Prostate gland (tissue), 2 donors: ENCODE results near the gene PRPF6. TPM values are rescaled to one million over a fixed set of nuclear protein-coding genes. Genes with fewer than 3 reads are reported as not detected.

Experiments
- DNase-seq: peaks from one replicate; pipeline ENCODE4 v3.0.0-alpha.2; 2019; ENCODE audit warnings: low spot score
- H3K27ac ChIP-seq, 2 donors: fragments of 200-600 bp; sonication (generic); 2 replicates each; pipeline ENCODE4 v1.5.1; 2017 to 2019
- H3K27me3 ChIP-seq: fragments of 200-600 bp; sonication (generic); replicated peaks from 2 replicates; pipeline ENCODE4 v1.5.1; 2019; ENCODE audit not compliant: insufficient read depth
- H3K36me3 ChIP-seq, 2 donors: fragments of 200-600 bp; sonication (generic); 1 replicate in 1 of 2; 2 replicates in 1 of 2; pipeline versions ENCODE4 v1.5.1 to v1.8.1; 2017 to 2019
- H3K4me1 ChIP-seq: fragments of 200-600 bp; sonication (generic); replicated peaks from 2 replicates; pipeline ENCODE4 v1.5.1; 2019
- H3K4me3 ChIP-seq, 2 donors: fragments of 200-600 bp; sonication (generic); 2 replicates each; pipeline ENCODE4 v1.5.1; 2017 to 2019
- H3K9me3 ChIP-seq: fragments of 200-600 bp; sonication (generic); 2 replicates; pipeline ENCODE4 v1.5.1; 2017
- POLR2A ChIP-seq: fragments of 450-650 bp; IDR thresholded peaks from one replicate; pipeline ENCODE4 v1.6.1; 2016; ENCODE audit warnings: antibody characterized with exemption, mild to moderate bottlenecking
- POLR2AphosphoS5 ChIP-seq: sonication (generic); formaldehyde crosslinking; IDR thresholded peaks from one replicate; pipeline ENCODE4 v1.6.1; 2017; ENCODE audit warnings: antibody characterized with exemption
- WGBS: methylation state at CpG from one replicate; pipeline ENCODE4 v1.1.5; 2018; 5-methylcytosine and 5-hydroxymethylcytosine counted together
- intact Hi-C: fragments of 100-400 bp; cut with DNase I; formaldehyde crosslinking; loops from one replicate; pipeline ENCODE4 v1.14.2; 2022
- total RNA-seq, 2 donors: library from RNA; depleted of rRNA; stranded (reverse); fragments of >200 nt; gene quantifications; one replicate each; pipeline ENCODE4 v1.1.0, GENCODE V29; 2016
- TF ChIP-seq, protein P1 (sequence below), 4 experiments: fragments of 200-600 bp in 2 of 4; fragments of 450-650 bp in 2 of 4; sonication (generic) in 2 of 4; IDR thresholded peaks; 1 replicate in 3 of 4; 2 replicates in 1 of 4; pipeline ENCODE4 v1.5.1; 2016 to 2019; ENCODE audit warnings: antibody characterized with exemption in 4 of 4, mild to moderate bottlenecking in 2 of 4, moderate library complexity in 2 of 4

The PRPF6 gene
- total RNA-seq, 2 donors from 2014 or later, result 60.9 to 99.6 TPM

DNA sequence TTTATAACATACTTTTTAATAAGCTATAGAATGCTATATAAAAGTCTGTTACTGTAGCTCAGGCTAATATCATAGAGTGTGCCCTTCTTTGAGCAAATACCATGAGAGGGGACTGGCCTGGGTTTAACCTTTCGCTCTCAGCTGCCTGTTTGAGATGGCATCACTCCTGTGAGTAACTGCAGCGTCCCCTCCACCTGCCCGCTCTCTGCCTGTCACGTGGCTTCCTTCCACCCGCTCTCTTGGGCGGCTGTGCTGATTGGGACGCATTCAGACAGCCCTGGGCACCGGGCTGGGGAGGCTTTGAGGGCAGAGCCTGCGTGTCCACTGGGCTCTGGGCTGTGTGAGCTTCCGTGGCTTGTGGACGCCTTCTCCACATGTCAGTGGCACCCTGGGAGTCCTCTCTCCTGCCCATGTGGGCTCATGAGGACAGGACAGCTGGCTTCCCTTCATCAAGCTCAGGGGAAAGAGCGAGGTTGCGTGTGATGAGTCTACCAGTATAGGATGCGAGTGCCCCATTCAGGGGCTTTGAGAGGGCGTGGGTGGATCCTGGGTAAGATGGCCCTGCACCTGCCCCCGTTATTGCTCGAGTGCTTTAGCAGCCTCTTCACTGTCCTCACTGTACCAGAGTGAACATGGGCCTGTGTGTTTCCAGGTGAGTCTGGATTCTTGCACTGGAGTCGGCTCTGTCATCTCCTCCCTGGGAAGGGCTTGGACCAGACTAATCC lies 44.3 kb downstream of the PRPF6 start:
- intact Hi-C loops, result no loop called here
- 92% methylated on average over 18 of the region's 18 CpGs for WGBS
- no peaks in the 10 kb centered on the region for H3K27me3 ChIP-seq
- H3K4me1 ChIP-seq, result no peaks in the 10 kb centered on the region
- no peaks in the 10 kb centered on the region for H3K9me3 ChIP-seq
- H3K4me3 ChIP-seq, result no peak overlapping the region
- H3K36me3 ChIP-seq, result peaks cover 11 to 63% of the 10 kb centered on the region in 2 donors
- H3K27ac ChIP-seq, result no peak overlapping the region
- DNase-seq, result no peak
- TF ChIP-seq POLR2A (no peak), POLR2AphosphoS5 (no peak)
- TF ChIP-seq, protein P1, sequence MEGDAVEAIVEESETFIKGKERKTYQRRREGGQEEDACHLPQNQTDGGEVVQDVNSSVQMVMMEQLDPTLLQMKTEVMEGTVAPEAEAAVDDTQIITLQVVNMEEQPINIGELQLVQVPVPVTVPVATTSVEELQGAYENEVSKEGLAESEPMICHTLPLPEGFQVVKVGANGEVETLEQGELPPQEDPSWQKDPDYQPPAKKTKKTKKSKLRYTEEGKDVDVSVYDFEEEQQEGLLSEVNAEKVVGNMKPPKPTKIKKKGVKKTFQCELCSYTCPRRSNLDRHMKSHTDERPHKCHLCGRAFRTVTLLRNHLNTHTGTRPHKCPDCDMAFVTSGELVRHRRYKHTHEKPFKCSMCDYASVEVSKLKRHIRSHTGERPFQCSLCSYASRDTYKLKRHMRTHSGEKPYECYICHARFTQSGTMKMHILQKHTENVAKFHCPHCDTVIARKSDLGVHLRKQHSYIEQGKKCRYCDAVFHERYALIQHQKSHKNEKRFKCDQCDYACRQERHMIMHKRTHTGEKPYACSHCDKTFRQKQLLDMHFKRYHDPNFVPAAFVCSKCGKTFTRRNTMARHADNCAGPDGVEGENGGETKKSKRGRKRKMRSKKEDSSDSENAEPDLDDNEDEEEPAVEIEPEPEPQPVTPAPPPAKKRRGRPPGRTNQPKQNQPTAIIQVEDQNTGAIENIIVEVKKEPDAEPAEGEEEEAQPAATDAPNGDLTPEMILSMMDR (IDR thresholded peaks at IDR 0.05), result no peak

DNA sequence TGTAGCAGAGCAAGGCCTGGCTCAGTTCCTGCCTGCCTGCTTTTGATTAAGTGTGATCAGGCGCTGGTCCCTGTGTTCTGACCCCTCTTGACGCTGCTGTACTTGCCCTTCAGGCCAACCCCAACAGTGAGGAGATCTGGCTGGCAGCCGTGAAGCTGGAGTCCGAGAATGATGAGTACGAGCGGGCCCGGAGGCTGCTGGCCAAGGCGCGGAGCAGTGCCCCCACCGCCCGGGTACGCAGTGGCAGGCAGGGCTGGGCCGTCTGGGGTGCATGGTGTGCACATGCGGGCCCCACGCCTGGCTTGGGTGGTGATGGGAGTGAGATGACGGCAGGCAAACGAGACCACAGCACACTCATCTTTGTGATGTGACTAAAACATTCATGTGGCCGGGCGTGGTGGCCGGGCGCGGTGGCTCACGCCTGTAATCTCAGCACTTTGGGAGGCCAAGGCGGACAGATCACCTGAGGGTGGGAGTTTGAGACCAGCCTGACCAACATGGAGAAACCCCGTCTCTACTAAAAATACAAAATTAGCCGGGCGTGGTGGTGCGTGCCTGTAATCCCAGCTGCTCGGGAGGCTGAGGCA lies 45.0 kb downstream of the PRPF6 start:
- Histone ChIP-seq H3K27ac (no peak overlapping the region), H3K4me1 (no peaks in the 10 kb centered on the region), H3K4me3 (no peak overlapping the region), H3K27me3 (no peaks in the 10 kb centered on the region), H3K36me3 (peaks cover 11 to 63% of the 10 kb centered on the region in 2 donors), H3K9me3 (no peaks in the 10 kb centered on the region)
- intact Hi-C loops, result no loop called here
- 96% methylated on average over 28 of the region's 29 CpGs for WGBS
- no peak for DNase-seq
- TF ChIP-seq POLR2A (no peak), POLR2AphosphoS5 (no peak)
- TF ChIP-seq, protein P1 (IDR thresholded peaks at IDR 0.05), result no peak

DNA sequence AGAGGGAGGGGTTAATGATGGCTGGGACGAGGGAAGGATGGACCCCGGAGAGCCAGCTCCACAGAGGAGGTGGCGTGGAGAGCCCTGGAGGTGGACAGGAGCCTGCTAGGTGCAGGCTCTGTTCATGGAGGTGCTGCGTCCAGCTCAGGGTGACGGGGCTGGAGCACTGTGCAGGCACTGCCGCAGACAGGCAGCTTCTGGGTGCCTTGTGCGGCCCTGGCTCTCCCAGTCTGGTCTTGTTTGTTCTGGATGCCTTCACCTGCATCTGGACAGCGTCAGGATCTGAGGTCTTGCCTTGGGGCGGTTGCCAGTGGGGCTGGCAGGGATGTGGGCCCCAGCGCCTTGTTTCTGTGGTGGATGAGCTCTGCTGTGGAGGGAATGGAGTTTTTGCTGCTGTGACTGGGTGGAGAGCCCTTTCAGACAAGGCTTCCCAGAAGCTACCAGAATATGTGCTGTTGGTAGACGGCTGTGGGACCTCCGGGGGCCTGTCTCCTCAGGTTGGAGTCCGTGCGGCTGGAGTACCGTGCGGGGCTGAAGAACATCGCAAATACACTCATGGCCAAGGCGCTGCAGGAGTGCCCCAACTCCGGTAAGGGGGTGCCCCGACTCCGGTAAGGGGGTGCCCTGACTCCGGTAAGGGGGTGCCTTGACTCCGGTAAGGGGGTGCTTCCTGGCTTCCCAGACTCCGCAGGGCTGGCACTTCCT lies 47.2 kb downstream of the PRPF6 start:
- intact Hi-C loops, result no loop called here
- no peaks in the 10 kb centered on the region for H3K27me3 ChIP-seq
- no peak overlapping the region for H3K27ac ChIP-seq
- 86% methylated on average over 24 of the region's 24 CpGs for WGBS
- no peak for TF ChIP-seq POLR2AphosphoS5
- TF ChIP-seq, protein P1 (IDR thresholded peaks at IDR 0.05), result no peak
- TF ChIP-seq POLR2A, result no peak
- peaks cover 11 to 58% of the 10 kb centered on the region in 2 donors for H3K36me3 ChIP-seq
- H3K4me3 ChIP-seq, result no peak overlapping the region
- DNase-seq, result no peak
- no peaks in the 10 kb centered on the region for H3K9me3 ChIP-seq
- H3K4me1 ChIP-seq, result no peaks in the 10 kb centered on the region

DNA sequence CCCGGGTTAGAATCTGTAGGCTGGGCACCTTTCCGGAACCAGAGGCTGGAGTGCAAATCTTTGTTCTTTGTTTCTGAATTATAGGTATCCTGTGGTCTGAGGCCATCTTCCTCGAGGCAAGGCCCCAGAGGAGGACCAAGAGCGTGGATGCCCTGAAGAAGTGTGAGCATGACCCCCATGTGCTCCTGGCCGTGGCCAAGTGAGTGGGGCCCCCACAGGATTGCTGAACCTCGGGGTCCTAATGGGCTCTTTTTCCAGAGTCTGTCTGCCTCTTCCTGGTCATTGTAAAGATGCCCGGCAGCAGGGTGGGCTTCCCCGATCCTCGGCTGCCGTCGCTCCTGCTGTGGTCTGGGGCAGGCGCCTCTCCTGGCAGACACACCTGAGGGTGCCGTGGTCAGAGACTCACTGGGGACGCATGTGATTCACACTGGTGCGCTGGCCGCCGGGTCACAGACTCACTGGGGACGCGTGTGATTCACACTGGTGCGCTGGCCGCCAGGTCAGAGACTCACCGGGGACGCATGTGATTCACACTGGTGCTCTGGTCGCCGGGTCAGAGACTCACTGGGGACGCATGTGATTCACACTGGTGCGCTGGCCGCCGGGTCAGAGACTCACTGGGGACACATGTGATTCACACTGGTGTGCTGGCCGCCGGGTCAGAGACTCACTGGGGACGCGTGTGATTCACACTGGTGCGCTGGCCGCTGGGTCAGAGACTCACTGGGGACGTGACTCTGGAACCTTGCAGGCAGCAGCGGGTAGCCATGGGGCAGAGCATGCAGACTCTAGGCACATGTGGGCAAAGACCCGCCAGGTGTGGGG lies 48.6 kb downstream of the PRPF6 start:
- 95% methylated on average over 38 of the region's 38 CpGs for WGBS
- TF ChIP-seq, protein P1 (IDR thresholded peaks at IDR 0.05), result no peak
- no peak for TF ChIP-seq POLR2AphosphoS5
- no peak for TF ChIP-seq POLR2A
- intact Hi-C loops, result no loop called here
- Histone ChIP-seq H3K27me3 (no peaks in the 10 kb centered on the region), H3K4me1 (no peaks in the 10 kb centered on the region), H3K4me3 (no peak overlapping the region), H3K36me3 (peaks cover 11 to 47% of the 10 kb centered on the region in 2 donors), H3K9me3 (no peaks in the 10 kb centered on the region), H3K27ac (no peak overlapping the region)
- DNase-seq, result no peak
